ENCODE data around the gene MOB3A.

- TF ChIP-seq CBFB (IDR thresholded peaks at IDR 0.05; ENCODE audit: low read depth) (no peak), JUND (IDR thresholded peaks at IDR 0.05; ENCODE audit: low read depth, low read length) (no peak), ZNF274 (IDR thresholded peaks at IDR 0.05; ENCODE audit: insufficient read depth, insufficient read length) (no peak), ZNF384 (IDR thresholded peaks at IDR 0.05; ENCODE audit: borderline replicate concordance, low read depth, low read length) (no peak), RFX5 (IDR thresholded peaks at IDR 0.05; ENCODE audit: low read depth, low read length) (no peak), EP300 (IDR thresholded peaks at IDR 0.05; ENCODE audit: borderline replicate concordance in 1 of 2, control insufficient read depth in 1 of 2, low read depth in 2 of 2, low read length in 2 of 2) (no peak), CREM (IDR thresholded peaks at IDR 0.05; ENCODE audit: low read depth) (no peak), EZH2 (IDR thresholded peaks at IDR 0.05; ENCODE audit: borderline replicate concordance, control insufficient read depth, low read depth, low read length) (no peak), ZNF207 (IDR thresholded peaks at IDR 0.05; ENCODE audit: borderline replicate concordance) (no peak), DPF2 (IDR thresholded peaks at IDR 0.05) (no peak), RCOR1 (conservative IDR thresholded peaks at IDR 0.05; ENCODE audit: low read depth, low read length) (no peak)
- TF ChIP-seq, protein P1, sequence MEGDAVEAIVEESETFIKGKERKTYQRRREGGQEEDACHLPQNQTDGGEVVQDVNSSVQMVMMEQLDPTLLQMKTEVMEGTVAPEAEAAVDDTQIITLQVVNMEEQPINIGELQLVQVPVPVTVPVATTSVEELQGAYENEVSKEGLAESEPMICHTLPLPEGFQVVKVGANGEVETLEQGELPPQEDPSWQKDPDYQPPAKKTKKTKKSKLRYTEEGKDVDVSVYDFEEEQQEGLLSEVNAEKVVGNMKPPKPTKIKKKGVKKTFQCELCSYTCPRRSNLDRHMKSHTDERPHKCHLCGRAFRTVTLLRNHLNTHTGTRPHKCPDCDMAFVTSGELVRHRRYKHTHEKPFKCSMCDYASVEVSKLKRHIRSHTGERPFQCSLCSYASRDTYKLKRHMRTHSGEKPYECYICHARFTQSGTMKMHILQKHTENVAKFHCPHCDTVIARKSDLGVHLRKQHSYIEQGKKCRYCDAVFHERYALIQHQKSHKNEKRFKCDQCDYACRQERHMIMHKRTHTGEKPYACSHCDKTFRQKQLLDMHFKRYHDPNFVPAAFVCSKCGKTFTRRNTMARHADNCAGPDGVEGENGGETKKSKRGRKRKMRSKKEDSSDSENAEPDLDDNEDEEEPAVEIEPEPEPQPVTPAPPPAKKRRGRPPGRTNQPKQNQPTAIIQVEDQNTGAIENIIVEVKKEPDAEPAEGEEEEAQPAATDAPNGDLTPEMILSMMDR (IDR thresholded peaks at IDR 0.05 in 2 of 3, conservative IDR thresholded peaks at IDR 0.05 in 1 of 3; ENCODE audit: control insufficient read depth in 2 of 3, extremely low read depth in 1 of 3, insufficient read depth in 1 of 3, low read depth in 3 of 3, low read length in 3 of 3) = no peak
- TF ChIP-seq, protein P2, sequence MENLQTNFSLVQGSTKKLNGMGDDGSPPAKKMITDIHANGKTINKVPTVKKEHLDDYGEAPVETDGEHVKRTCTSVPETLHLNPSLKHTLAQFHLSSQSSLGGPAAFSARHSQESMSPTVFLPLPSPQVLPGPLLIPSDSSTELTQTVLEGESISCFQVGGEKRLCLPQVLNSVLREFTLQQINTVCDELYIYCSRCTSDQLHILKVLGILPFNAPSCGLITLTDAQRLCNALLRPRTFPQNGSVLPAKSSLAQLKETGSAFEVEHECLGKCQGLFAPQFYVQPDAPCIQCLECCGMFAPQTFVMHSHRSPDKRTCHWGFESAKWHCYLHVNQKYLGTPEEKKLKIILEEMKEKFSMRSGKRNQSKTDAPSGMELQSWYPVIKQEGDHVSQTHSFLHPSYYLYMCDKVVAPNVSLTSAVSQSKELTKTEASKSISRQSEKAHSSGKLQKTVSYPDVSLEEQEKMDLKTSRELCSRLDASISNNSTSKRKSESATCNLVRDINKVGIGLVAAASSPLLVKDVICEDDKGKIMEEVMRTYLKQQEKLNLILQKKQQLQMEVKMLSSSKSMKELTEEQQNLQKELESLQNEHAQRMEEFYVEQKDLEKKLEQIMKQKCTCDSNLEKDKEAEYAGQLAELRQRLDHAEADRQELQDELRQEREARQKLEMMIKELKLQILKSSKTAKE (IDR thresholded peaks at IDR 0.05; ENCODE audit: low read depth, poor library complexity, severe bottlenecking) = no peak
Measured at GRCh38 chr19:2115324-2115723, 19.2 kb upstream of the MOB3A start.

All from GM12878 (cell line).